BJ (cell line): Measurements from ENCODE around the gene MAP3K14. TPM values are rescaled to one million over a fixed set of nuclear protein-coding genes. Genes with fewer than 3 reads are reported as not detected.

Source experiments
- CTCF ChIA-PET: fragments of 350-600 bp; formaldehyde crosslinking; extraction: SDS; loops from one replicate; lab custom pipeline; 2021; ENCODE audit warnings: antibody characterized with exemption, inconsistent platforms; lab: Yijun Ruan, JAX
- POLR2A ChIA-PET: fragments of 300-600 bp; sonication (Branson Sonifier 250); formaldehyde crosslinking; extraction: SDS; loops from one replicate; lab custom pipeline; 2021; ENCODE audit warnings: antibody characterized with exemption; lab: Charles Lee
- DNase-seq: peaks from one replicate; pipeline ENCODE4 v3.0.0-alpha.2; 2011; ENCODE audit warnings: low read depth
- H3K27me3 ChIP-seq: 2 replicates; pipeline ENCODE4 v1.6.0; 2011; ENCODE audit warnings: low read length; ENCODE audit not compliant: control insufficient read depth, insufficient read depth
- H3K36me3 ChIP-seq: 2 replicates; pipeline ENCODE4 v1.5.1; 2011; ENCODE audit warnings: low read length; ENCODE audit not compliant: control insufficient read depth, insufficient read depth
- H3K4me3 ChIP-seq: 2 replicates; pipeline ENCODE4 v1.5.1; 2011; ENCODE audit warnings: low read depth, mild to moderate bottlenecking, control low read depth, low read length
- polyA plus RNA-seq: library from polyadenylated mRNA; depleted of rRNA; stranded (reverse); fragments of >200 nt; gene quantifications from 2 replicates; pipeline ENCODE4 v1.2.3, GENCODE V29; 2011
- TF ChIP-seq, protein P1 (sequence below): IDR thresholded peaks from 2 replicates; pipeline ENCODE4 v1.5.1; 2011; ENCODE audit warnings: low read depth, mild to moderate bottlenecking, control low read depth, inconsistent platforms, low read length, moderate library complexity; ENCODE audit not compliant: insufficient read depth

The MAP3K14 gene
- polyA plus RNA-seq, 1 experiment = 6.5 TPM

DNA sequence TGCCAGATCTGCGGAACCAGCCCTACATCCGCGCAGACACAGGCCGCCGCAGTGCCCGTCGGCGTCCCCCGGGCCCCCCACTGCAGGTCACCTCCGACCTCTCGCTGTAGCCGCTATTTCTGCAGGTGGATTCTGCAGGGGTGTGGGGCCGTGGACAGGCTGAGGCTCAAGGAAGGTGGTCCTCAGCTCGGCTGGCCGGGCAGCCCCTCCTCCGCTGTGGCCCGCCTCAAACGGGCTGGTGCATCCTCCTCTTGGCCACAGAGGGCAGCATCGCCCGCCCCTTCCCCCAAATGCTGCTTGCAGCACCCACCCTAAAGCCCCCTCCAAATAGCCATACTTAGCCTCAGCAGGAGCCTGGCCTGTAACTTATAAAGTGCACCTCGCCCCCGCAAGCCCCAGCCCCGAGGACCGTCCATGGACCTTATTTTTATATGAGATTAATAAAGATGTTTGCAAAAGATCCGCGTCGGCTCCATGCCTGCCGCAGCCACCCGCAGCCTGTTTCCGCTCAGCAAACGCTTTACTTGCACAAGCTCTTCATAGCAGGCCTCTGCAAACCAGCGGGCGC is 69.9 kb downstream of the MAP3K14 start:
- ChIA-PET POLR2A (interaction anchor here (0.6 kb wide), 1 partner anchor 279 kb away, joined by 6 read pairs; the partner anchor contains the start of gene C1QL1), CTCF (interaction anchor here (0.5 to 3.1 kb wide), 20 partner anchors 9 to 148 kb away, joined by 3 to 13 read pairs (median 4); partner anchors contain the start of gene ACBD4)
- no peak for DNase-seq
- H3K4me3 ChIP-seq = peak overlapping the region; percentile 73
- TF ChIP-seq, protein P1, sequence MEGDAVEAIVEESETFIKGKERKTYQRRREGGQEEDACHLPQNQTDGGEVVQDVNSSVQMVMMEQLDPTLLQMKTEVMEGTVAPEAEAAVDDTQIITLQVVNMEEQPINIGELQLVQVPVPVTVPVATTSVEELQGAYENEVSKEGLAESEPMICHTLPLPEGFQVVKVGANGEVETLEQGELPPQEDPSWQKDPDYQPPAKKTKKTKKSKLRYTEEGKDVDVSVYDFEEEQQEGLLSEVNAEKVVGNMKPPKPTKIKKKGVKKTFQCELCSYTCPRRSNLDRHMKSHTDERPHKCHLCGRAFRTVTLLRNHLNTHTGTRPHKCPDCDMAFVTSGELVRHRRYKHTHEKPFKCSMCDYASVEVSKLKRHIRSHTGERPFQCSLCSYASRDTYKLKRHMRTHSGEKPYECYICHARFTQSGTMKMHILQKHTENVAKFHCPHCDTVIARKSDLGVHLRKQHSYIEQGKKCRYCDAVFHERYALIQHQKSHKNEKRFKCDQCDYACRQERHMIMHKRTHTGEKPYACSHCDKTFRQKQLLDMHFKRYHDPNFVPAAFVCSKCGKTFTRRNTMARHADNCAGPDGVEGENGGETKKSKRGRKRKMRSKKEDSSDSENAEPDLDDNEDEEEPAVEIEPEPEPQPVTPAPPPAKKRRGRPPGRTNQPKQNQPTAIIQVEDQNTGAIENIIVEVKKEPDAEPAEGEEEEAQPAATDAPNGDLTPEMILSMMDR = peak; percentile 67
- no peaks in the 10 kb centered on the region; the same call in 1 of the 2 replicates for H3K27me3 ChIP-seq
- no peaks in the 10 kb centered on the region; the same call in 1 of the 2 replicates for H3K36me3 ChIP-seq

DNA sequence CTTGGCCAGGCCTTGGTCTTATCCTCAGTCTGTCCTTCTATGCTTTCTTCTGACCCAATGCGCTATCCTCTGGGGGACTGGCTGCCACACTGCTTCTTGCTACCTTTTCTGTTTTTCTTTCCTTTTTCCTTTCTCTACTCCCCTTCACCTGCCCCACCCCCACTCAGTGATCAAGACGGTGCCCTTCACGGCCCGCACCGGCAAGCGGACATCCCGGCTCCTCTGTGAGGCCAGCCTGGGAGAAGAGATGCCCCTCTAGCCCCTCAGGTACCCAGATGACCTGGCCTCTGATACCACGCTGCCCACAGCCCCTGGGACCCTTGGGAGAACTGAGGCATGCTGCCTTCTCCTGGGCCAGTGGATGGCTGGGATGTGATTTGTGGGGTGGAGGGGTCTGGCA is 70.5 kb downstream of the MAP3K14 start:
- POLR2A ChIA-PET = no interaction called here
- DNase-seq = no peak
- H3K27me3 ChIP-seq = no peaks in the 10 kb centered on the region; the same call in 1 of the 2 replicates
- no peak overlapping the region for H3K4me3 ChIP-seq
- TF ChIP-seq, protein P1 = no peak
- H3K36me3 ChIP-seq = no peaks in the 10 kb centered on the region; the same call in 1 of the 2 replicates
- CTCF ChIA-PET = interaction anchor here (0.5 to 3.1 kb wide), 12 partner anchors 9 to 147 kb away, joined by 3 to 13 read pairs (median 5); partner anchors contain the start of gene ACBD4

DNA sequence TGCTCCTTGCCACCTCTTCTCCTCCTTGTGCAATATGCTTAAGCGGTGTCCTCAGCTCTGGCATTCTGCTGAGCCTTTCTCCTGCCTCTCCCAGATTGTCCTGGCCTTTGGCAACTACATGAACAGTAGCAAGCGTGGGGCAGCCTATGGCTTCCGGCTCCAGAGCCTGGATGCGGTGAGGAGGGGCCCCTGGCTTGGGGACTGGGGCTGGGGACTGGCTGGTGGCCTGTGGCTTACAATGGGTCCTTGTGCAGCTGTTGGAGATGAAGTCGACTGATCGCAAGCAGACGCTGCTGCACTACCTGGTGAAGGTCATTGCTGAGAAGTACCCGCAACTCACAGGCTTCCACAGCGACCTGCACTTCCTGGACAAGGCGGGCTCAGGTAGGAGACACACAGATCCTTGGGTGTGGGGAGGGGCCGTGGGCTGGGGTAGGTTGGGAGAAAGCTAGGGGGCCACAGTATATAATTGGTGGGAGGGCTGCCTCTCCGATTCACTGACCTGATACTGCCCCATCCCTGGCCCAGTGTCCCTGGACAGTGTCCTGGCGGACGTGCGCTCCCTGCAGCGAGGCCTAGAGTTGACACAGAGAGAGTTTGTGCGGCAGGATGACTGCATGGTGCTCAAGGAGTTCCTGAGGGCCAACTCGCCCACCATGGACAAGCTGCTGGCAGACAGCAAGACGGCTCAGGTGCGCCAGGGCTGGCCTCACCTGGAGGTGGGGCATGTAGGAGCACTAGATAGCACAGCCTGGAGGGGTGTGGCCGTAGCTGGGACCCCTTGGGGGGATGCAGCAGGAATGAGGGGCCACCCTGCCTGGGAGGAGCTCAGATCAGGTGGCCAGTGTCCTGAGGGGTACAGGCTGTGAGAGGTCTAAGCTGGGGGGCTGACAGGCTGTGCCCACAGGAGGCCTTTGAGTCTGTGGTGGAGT is 71.8 kb downstream of the MAP3K14 start:
- no peaks in the 10 kb centered on the region; the same call in 1 of the 2 replicates for H3K36me3 ChIP-seq
- CTCF ChIA-PET = interaction anchor here (1.0 to 3.1 kb wide), 3 partner anchors 9 to 110 kb away, joined by 3 to 13 read pairs (median 7); partner anchors contain the start of gene ACBD4
- POLR2A ChIA-PET = no interaction called here
- TF ChIP-seq, protein P1 = no peak
- H3K27me3 ChIP-seq = no peaks in the 10 kb centered on the region; the same call in 1 of the 2 replicates
- H3K4me3 ChIP-seq = no peak overlapping the region
- DNase-seq = no peak

DNA sequence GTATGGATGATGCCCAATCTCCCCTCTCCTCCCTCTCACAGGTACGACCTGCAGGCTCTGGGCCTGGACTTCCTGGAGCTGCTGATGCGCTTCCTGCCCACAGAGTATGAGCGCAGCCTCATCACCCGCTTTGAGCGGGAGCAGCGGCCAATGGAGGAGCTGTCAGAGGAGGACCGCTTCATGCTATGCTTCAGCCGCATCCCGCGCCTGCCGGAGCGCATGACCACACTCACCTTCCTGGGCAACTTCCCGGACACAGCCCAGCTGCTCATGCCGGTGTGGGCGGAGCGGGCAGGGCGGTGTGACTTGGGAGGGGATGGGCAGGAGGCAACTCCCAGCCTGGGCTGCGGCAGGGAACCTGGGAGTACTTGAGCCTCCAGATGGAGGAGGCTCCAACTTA is 73.1 kb downstream of the MAP3K14 start:
- no peak for DNase-seq
- TF ChIP-seq, protein P1 = no peak
- Histone ChIP-seq H3K27me3 (no peaks in the 10 kb centered on the region; the same call in 1 of the 2 replicates), H3K36me3 (no peaks in the 10 kb centered on the region), H3K4me3 (no peak overlapping the region)
- ChIA-PET CTCF (interaction anchor here (0.7 to 3.1 kb wide), 5 partner anchors 8 to 108 kb away, joined by 3 to 13 read pairs (median 3); partner anchors contain the start of gene ACBD4), POLR2A (no interaction called here)

DNA sequence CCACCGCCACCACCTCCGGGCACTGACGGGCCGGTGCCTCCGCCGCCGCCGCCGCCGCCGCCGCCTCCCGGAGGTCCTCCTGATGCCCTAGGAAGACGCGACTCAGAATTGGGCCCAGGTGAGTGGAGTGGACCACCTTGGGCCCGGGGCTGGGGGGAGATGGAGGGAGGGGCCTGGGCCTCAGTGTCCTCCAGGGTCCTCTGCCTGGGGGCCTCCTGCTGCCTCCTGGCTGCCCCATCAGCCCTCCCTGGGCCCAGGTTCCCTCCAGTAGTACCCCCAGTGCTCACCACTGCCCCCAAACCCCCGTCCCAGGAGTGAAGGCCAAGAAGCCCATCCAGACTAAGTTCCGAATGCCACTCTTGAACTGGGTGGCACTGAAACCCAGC is 74.8 kb downstream of the MAP3K14 start:
- no peak for DNase-seq
- no peak overlapping the region for H3K4me3 ChIP-seq
- TF ChIP-seq, protein P1 = no peak
- no peaks in the 10 kb centered on the region; the same call in 1 of the 2 replicates for H3K27me3 ChIP-seq
- ChIA-PET CTCF (interaction anchor here (1.0 to 2.5 kb wide), 4 partner anchors 35 to 144 kb away, joined by 3 to 7 read pairs (median 4); partner anchors contain the start of gene ACBD4), POLR2A (no interaction called here)
- H3K36me3 ChIP-seq = no peaks in the 10 kb centered on the region
